ENCODE measurements around the gene AGBL1.

The AGBL1 gene

DNA sequence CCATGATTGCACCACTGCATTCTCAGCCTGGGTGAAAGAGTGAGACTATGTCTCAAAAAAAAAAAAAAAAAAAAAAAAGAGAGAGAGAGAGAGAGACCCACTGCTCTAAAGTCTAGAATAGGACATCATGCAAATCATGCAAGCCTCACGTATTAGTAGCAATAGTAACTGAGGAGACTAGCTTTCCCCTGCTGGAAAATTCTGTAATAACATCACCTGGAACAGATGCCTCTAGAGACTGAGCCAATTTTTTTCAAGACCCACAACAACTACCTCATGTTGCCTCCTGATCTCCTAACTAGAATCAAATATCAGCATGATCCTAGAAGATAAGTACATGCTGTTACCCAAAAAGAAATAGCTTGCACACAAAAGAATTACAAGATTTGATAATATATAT lies 461.9 kb downstream of the AGBL1 start:
- Histone ChIP-seq H3K27ac (no peak overlapping the region), H3K27me3 (no peaks in the 10 kb centered on the region), H3K9ac (no peak overlapping the region), H3K4me1 (peaks cover 0 to 4% (median under 1%) of the 10 kb centered on the region in 10 experiments; a peak in 6 of 20 replicates), H4K20me1 (no peaks in the 10 kb centered on the region), H3K4me2 (no peak overlapping the region), H3K4me3 (no peak overlapping the region), H3K36me3 (no peaks in the 10 kb centered on the region), H3K9me3 (replicated peaks in 1 of 11) (no peaks in the 10 kb centered on the region)
- TF ChIP-seq Cebpa-rat (IDR thresholded peaks at IDR 0.05) = no peak

DNA sequence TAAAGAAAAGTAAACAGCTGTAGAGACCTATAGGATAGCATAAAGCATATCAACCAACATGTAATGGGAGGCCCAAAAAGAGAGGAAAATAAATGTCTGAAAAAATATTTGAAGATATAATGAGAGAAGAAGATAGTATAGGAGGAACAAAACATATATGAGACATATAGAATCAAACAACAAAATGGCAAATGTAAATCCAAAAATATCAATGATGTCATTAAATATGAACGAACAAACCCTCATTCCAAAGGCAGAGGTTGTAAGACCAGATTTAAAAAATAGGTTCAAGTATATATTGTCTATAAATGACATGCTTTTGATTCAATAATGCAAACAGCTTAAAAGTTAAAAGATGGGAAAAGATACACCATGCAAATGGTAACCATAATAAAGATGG lies 470.4 kb downstream of the AGBL1 start:
- Histone ChIP-seq H3K27ac (no peak overlapping the region), H3K36me3 (no peaks in the 10 kb centered on the region), H3K4me1 (peaks cover 0 to 9% (median 3%) of the 10 kb centered on the region in 10 experiments; a peak in 6 of 20 replicates), H3K4me2 (no peak overlapping the region), H3K9ac (no peak overlapping the region), H3K4me3 (no peak overlapping the region), H3K27me3 (no peaks in the 10 kb centered on the region), H4K20me1 (no peaks in the 10 kb centered on the region), H3K9me3 (replicated peaks in 1 of 11) (no peaks in the 10 kb centered on the region)
- TF ChIP-seq Cebpa-rat (IDR thresholded peaks at IDR 0.05) = no peak

DNA sequence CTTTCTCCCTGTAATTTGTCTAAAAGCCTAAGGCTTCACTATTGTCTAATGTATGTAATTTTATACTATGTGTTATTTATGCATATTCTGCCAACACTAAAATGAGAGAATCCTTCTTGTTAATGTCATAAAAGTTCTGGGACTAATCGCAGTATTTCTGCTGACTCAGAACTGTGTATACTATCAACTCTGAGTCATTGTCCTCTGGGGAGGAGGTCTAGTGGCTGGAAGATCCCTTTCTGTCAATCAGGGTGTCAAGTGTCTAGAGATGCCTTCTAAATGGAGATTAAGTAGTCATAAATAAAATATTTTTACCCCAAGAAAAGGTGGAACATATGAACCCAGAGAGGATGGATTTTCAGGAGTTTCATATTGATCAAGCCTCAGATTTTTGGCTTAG lies 473.4 kb downstream of the AGBL1 start:
- Histone ChIP-seq H3K27ac (no peak overlapping the region), H3K4me3 (no peak overlapping the region), H3K9ac (no peak overlapping the region), H3K27me3 (no peaks in the 10 kb centered on the region), H3K9me3 (replicated peaks in 1 of 11) (no peaks in the 10 kb centered on the region), H3K4me2 (no peak overlapping the region), H3K36me3 (no peaks in the 10 kb centered on the region), H4K20me1 (no peaks in the 10 kb centered on the region), H3K4me1 (no peaks in the 10 kb centered on the region)
- TF ChIP-seq Cebpa-rat (IDR thresholded peaks at IDR 0.05) = no peak

DNA sequence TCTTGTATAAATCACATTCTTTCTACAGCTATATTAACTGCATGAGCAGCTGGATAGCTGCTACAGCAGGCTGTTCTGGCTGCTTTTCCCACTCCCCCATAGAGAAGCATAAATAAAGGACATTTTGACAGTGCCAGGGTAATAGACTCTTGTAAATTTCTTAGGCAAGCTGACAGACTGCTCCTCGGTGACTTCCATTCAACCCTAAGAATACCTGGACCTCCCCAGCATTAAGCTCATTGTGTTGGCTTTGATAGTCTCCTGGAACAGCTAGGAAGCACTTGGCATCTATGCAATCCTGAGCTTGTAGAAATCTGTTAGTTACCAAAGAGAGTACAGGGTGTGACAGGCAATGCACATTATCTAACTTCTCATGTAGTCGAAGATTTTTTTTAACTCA lies 475.4 kb downstream of the AGBL1 start:
- no peaks in the 10 kb centered on the region for H3K9me3 ChIP-seq (replicated peaks in 1 of 11)
- no peak overlapping the region for H3K4me3 ChIP-seq
- H4K20me1 ChIP-seq = no peaks in the 10 kb centered on the region
- no peak overlapping the region for H3K9ac ChIP-seq
- no peaks in the 10 kb centered on the region for H3K36me3 ChIP-seq
- TF ChIP-seq Cebpa-rat (IDR thresholded peaks at IDR 0.05) = no peak
- H3K27me3 ChIP-seq = no peaks in the 10 kb centered on the region
- no peak overlapping the region for H3K4me2 ChIP-seq
- no peaks in the 10 kb centered on the region for H3K4me1 ChIP-seq
- no peak overlapping the region for H3K27ac ChIP-seq

DNA sequence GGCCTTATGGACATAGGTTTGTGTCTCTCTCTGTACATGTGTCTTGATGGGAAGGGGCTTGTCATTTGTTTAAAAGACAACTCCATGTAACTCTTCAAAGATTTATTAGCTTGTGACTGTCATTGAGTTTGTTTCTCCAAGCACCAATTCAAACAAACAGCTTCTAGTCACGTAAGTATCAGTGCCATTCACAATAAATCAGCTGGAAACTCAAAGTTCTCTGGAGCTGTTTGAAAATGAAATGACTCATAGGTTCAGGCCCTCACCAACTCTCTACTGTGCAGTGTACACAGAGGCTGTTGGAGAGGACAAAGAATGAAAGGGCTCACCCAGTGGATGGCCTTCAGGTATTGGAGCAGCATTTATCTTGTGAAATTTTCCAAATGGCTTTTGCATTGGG lies 476.3 kb downstream of the AGBL1 start:
- no peaks in the 10 kb centered on the region for H4K20me1 ChIP-seq
- no peak overlapping the region for H3K4me3 ChIP-seq
- H3K27me3 ChIP-seq = no peaks in the 10 kb centered on the region
- H3K9ac ChIP-seq = no peak overlapping the region
- no peaks in the 10 kb centered on the region for H3K4me1 ChIP-seq
- H3K9me3 ChIP-seq (replicated peaks in 1 of 11) = peaks cover 0 to 5% (median under 1%) of the 10 kb centered on the region in 11 experiments; a peak in 3 of 22 replicates
- H3K36me3 ChIP-seq = no peaks in the 10 kb centered on the region
- no peak overlapping the region for H3K27ac ChIP-seq
- H3K4me2 ChIP-seq = no peak overlapping the region
- no peak for TF ChIP-seq Cebpa-rat (IDR thresholded peaks at IDR 0.05)

DNA sequence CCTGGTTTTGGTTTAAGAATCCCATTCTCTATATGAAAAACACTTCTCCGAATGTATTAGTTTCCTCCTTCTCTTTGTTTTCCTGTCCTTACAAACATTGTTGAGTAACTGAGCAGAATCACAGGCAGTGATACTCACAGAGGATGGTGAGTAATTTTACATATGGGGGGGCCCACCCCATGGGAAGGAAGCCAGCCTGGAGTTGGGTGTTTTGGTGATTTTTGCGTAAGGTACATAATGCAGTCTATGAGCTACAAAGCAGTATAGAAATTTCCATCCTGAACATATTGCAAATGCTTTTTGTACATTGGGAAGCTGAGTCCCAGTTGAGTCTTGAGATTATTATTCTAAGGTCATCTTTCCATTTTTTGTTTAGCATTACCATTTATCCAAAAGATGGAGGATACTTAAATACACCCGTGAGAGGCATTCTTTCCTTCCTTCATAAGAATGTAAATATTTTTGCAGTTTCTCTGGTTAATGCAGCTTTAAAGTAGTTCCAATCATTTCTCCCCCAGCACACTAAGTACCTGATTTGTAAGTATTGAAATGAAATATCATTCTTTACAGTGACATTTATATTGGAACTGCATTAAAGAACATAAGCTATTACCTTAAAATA lies 476.8 kb downstream of the AGBL1 start:
- Histone ChIP-seq H3K4me3 (no peak overlapping the region), H3K4me2 (no peak overlapping the region), H3K36me3 (no peaks in the 10 kb centered on the region), H4K20me1 (no peaks in the 10 kb centered on the region), H3K4me1 (no peaks in the 10 kb centered on the region), H3K27ac (no peak overlapping the region), H3K27me3 (no peaks in the 10 kb centered on the region), H3K9me3 (replicated peaks in 1 of 11) (peaks cover 4 to 8% (median 5%) of the 10 kb centered on the region in 11 experiments; a peak in 12 of 22 replicates), H3K9ac (no peak overlapping the region)
- no peak for TF ChIP-seq Cebpa-rat (IDR thresholded peaks at IDR 0.05)

DNA sequence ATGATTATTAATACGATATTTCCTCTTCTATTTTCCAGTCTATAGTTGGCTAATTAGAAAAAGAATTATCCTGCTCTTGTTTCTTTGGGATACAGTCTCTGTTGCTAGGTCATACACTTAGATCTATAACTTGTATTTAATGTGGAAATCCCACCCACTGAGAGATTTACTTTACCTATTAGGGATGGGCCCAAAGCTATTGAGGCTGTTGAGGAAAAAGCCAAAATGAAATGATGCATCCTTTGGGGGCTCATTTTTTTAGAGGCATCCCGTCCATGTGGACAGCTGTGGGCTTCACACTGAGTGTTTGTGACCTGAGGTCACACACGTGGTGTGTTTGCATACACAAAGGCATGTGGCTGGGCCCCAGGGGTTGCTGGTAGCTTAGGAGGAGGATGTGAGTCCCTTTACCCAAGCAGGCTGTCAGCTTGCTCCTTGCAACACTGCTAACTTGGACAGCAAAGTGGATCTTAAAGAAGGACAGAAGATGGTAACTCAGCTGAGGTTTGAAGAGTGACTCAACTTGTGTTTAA lies 477.4 kb downstream of the AGBL1 start:
- peaks cover 4 to 9% (median 6%) of the 10 kb centered on the region in 11 experiments; a peak in 12 of 22 replicates for H3K9me3 ChIP-seq (replicated peaks in 1 of 11)
- TF ChIP-seq Cebpa-rat (IDR thresholded peaks at IDR 0.05) = no peak
- no peaks in the 10 kb centered on the region for H3K4me1 ChIP-seq
- no peaks in the 10 kb centered on the region for H3K36me3 ChIP-seq
- H3K27me3 ChIP-seq = no peaks in the 10 kb centered on the region
- no peak overlapping the region for H3K4me3 ChIP-seq
- no peak overlapping the region for H3K4me2 ChIP-seq
- H3K27ac ChIP-seq = no peak overlapping the region
- H4K20me1 ChIP-seq = no peaks in the 10 kb centered on the region
- H3K9ac ChIP-seq = no peak overlapping the region

DNA sequence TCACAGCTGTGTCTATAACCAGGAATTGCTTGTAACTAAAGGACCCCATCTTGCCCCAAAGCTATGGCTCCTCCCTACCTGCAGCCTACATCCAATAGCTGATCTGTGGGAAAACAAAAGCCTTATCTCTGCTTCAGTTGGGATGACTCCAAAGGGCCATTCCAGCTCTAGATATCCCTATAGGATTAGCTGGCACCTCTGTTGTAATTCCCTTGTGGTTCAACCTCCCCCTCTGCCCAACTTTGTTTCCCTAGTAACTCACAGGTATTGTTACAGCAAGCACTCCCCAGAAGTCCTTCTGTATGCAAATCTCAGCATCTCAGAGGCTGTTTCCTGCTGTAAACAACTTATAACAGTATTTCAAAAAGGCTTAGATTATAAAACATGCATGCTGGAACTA lies 478.6 kb downstream of the AGBL1 start:
- no peak overlapping the region for H3K9ac ChIP-seq
- H3K27ac ChIP-seq = no peak overlapping the region
- no peaks in the 10 kb centered on the region for H3K36me3 ChIP-seq
- no peaks in the 10 kb centered on the region for H4K20me1 ChIP-seq
- no peaks in the 10 kb centered on the region for H3K4me1 ChIP-seq
- H3K9me3 ChIP-seq (replicated peaks in 1 of 11) = peaks cover 4 to 9% (median 6%) of the 10 kb centered on the region in 11 experiments; a peak in 12 of 22 replicates
- H3K4me3 ChIP-seq = no peak overlapping the region
- H3K4me2 ChIP-seq = no peak overlapping the region
- TF ChIP-seq Cebpa-rat (IDR thresholded peaks at IDR 0.05) = no peak
- H3K27me3 ChIP-seq = no peaks in the 10 kb centered on the region

DNA sequence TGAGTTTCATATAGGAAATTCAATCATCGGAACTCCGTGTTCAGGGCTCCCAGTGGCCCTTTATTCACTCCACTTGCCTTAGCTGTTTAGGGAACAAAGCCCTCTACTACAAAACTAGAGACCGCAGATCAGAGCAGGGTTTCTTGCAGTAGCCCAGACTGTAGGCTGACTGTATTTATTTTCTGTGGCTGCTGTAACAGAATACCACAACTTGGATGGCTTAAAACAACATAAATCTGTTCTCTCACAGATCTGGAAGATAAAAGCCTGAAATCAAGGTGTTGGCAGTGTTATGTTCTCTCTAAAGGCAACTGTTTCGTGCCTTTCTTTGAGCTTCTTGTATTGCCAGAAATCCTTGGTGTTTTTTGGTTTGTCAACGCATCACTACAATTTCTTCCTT lies 479.0 kb downstream of the AGBL1 start:
- no peak for TF ChIP-seq Cebpa-rat (IDR thresholded peaks at IDR 0.05)
- H3K27ac ChIP-seq = no peak overlapping the region
- no peak overlapping the region for H3K4me2 ChIP-seq
- no peak overlapping the region for H3K9ac ChIP-seq
- no peaks in the 10 kb centered on the region for H4K20me1 ChIP-seq
- no peak overlapping the region for H3K4me3 ChIP-seq
- no peaks in the 10 kb centered on the region for H3K36me3 ChIP-seq
- peaks cover 4 to 11% (median 6%) of the 10 kb centered on the region in 11 experiments; a peak in 13 of 22 replicates for H3K9me3 ChIP-seq (replicated peaks in 1 of 11)
- H3K4me1 ChIP-seq = no peaks in the 10 kb centered on the region
- no peaks in the 10 kb centered on the region for H3K27me3 ChIP-seq

DNA sequence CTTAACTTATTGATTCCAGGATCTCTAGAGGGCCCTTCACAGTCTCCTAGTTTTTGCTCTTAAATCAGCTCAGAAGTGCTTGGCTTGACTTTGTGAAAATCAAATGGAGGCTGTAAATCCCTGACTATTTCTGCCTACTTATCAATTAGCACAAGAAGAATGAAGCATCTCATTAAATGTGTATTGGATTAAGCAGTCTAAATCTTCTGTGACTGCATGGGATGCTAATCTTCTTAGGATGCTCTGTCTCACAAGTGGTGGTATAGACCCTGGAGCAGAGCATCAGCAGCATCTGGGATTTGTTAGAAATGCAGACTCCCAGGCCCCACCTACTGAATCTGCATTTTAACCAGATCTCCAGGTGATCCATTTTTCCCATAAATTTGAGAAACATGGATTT lies 488.7 kb downstream of the AGBL1 start:
- H4K20me1 ChIP-seq = no peaks in the 10 kb centered on the region

More for the DNA sequence above, 488.7 kb downstream of the AGBL1 start:
- H3K9me3 ChIP-seq (replicated peaks in 1 of 11) = peaks cover 0 to 15% (median 5%) of the 10 kb centered on the region in 11 experiments; a peak in 9 of 22 replicates
- H3K27ac ChIP-seq = no peak overlapping the region
- H3K27me3 ChIP-seq = no peaks in the 10 kb centered on the region
- no peak overlapping the region for H3K4me2 ChIP-seq
- no peaks in the 10 kb centered on the region for H3K36me3 ChIP-seq
- H3K4me3 ChIP-seq = no peak overlapping the region
- no peaks in the 10 kb centered on the region for H3K4me1 ChIP-seq
- TF ChIP-seq Cebpa-rat (IDR thresholded peaks at IDR 0.05) = no peak
- H3K9ac ChIP-seq = no peak overlapping the region

All from BLaER1 treated with 17β-estradiol and CSF1 and Interleukin-3, amounts not matched to agents 10 nM and 100 nM (cell line).